HG03175 (cell line): Measurements from ENCODE around the gene PARS2.
"Not testable (repeated sequence)": the region's sequence is repeated elsewhere in the genome, so short reads cannot be mapped to it uniquely, and the experiment has no call there.

Experiments used
- ATAC-seq: cut with Tn5 transposase; IDR thresholded peaks from one replicate; pipeline ENCODE4 v1.9.1; 2021; ENCODE audit warnings: mild to moderate bottlenecking, moderate library complexity; ENCODE audit not compliant: unreplicated experiment

PARS2 gene

GRCh38 chr1:54775828-54776721 is 11.8 kb upstream of the PARS2 start:
- not testable (repeated sequence) for ATAC-seq

GRCh38 chr1:54774820-54775498 is 10.6 kb upstream of the PARS2 start:
- ATAC-seq = no peak

- ATAC-seq = no peak
Observed at GRCh38 chr1:54772951-54773350, 8.6 kb upstream of the PARS2 start.

GRCh38 chr1:54768093-54768492 is 3.8 kb upstream of the PARS2 start:
- no peak for ATAC-seq

GRCh38 chr1:54767526-54767925 is 3.2 kb upstream of the PARS2 start:
- ATAC-seq = no peak

- no peak for ATAC-seq
Observed at GRCh38 chr1:54766726-54767125, 2.4 kb upstream of the PARS2 start.

GRCh38 chr1:54764922-54765561 is 719 bp upstream of the PARS2 start:
- ATAC-seq = peak; percentile 26

- ATAC-seq = no peak
Observed at GRCh38 chr1:54763816-54764132, 549 bp downstream of the PARS2 start.

GRCh38 chr1:54758678-54759348 is 5.5 kb downstream of the PARS2 start:
- ATAC-seq = no peak

GRCh38 chr1:54757833-54758232 is 6.5 kb downstream of the PARS2 start:
- no peak for ATAC-seq

- ATAC-seq = no peak
Observed at GRCh38 chr1:54754486-54755285, 9.6 kb downstream of the PARS2 start.

- no peak for ATAC-seq
Observed at GRCh38 chr1:54754045-54754444, 10.3 kb downstream of the PARS2 start.

- no peak for ATAC-seq
Observed at GRCh38 chr1:54751426-54751825, 12.9 kb downstream of the PARS2 start.

GRCh38 chr1:54750596-54750995 is 13.7 kb downstream of the PARS2 start:
- ATAC-seq = no peak

- ATAC-seq = no peak
Observed at GRCh38 chr1:54748094-54748835, 16.1 kb downstream of the PARS2 start.

- no peak for ATAC-seq
Observed at GRCh38 chr1:54745864-54746263, 18.5 kb downstream of the PARS2 start.

GRCh38 chr1:54745274-54745673 is 19.0 kb downstream of the PARS2 start:
- no peak for ATAC-seq

- no peak for ATAC-seq
Observed at GRCh38 chr1:54744696-54745095, 19.6 kb downstream of the PARS2 start.

- ATAC-seq = no peak
Observed at GRCh38 chr1:54743416-54744226, 20.7 kb downstream of the PARS2 start.
